ENCODE data around the gene AGAP2.

GRCh38 chr12:57708296-57708695, 30.2 kb downstream of the AGAP2 start:
- TF ChIP-seq CTCF (tag by site-specific recombination; IDR thresholded peaks at IDR 0.05): no peak
- TF ChIP-seq SETDB1 (IDR thresholded peaks at IDR 0.05; ENCODE audit: insufficient read length, low read length): no peak
- TF ChIP-seq, protein P1, sequence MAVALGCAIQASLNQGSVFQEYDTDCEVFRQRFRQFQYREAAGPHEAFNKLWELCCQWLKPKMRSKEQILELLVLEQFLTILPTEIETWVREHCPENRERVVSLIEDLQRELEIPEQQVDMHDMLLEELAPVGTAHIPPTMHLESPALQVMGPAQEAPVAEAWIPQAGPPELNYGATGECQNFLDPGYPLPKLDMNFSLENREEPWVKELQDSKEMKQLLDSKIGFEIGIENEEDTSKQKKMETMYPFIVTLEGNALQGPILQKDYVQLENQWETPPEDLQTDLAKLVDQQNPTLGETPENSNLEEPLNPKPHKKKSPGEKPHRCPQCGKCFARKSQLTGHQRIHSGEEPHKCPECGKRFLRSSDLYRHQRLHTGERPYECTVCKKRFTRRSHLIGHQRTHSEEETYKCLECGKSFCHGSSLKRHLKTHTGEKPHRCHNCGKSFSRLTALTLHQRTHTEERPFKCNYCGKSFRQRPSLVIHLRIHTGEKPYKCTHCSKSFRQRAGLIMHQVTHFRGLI (tag by site-specific recombination; IDR thresholded peaks at IDR 0.05): no peak
- no peak for TF ChIP-seq OVOL3 (tag by site-specific recombination; IDR thresholded peaks at IDR 0.05)
- no peak for TF ChIP-seq ZNF792 (tag by site-specific recombination; IDR thresholded peaks at IDR 0.05)
- TF ChIP-seq SP2 (tag by site-specific recombination; IDR thresholded peaks at IDR 0.05): no peak
- no peak for TF ChIP-seq ZBTB44 (tag by site-specific recombination; IDR thresholded peaks at IDR 0.05)
- no peak for TF ChIP-seq ZNF24 (tag by site-specific recombination; IDR thresholded peaks at IDR 0.05)
- no peak for TF ChIP-seq PATZ1 (tag by site-specific recombination; IDR thresholded peaks at IDR 0.05)
- no peak for TF ChIP-seq ZNF549 (tag by site-specific recombination; IDR thresholded peaks at IDR 0.05)
- TF ChIP-seq ZBTB8A (tag by site-specific recombination; IDR thresholded peaks at IDR 0.05): no peak
